Thymus (tissue), 11 donors: Measurements from ENCODE around the gene TRPV3. TPM values are rescaled to one million over a fixed set of nuclear protein-coding genes. Genes with fewer than 3 reads are reported as not detected.

Experiments
- DNase-seq, 9 donors: peaks; one replicate each; pipeline ENCODE4 v3.0.0-alpha.2; 2013; ENCODE audit warnings: low spot score in 9 of 9, low read depth in 6 of 9, missing footprints in 1 of 9
- H3K27ac ChIP-seq, 2 donors: one replicate each; pipeline ENCODE4 v1.5.1; 2013; ENCODE audit warnings: control low read depth in 1 of 2, low read depth in 1 of 2, low read length in 1 of 2, mild to moderate bottlenecking in 1 of 2, moderate library complexity in 1 of 2
- H3K27me3 ChIP-seq, 2 donors: one replicate each; pipeline ENCODE4 v1.5.1; 2013; ENCODE audit warnings: low read length in 1 of 2; ENCODE audit not compliant: control insufficient read depth in 2 of 2, insufficient read depth in 1 of 2
- H3K36me3 ChIP-seq, 2 donors: one replicate each; pipeline ENCODE4 v1.5.1; 2013; ENCODE audit warnings: low read length in 1 of 2, mild to moderate bottlenecking in 1 of 2, moderate library complexity in 1 of 2; ENCODE audit not compliant: control insufficient read depth in 2 of 2, insufficient read depth in 2 of 2
- H3K4me1 ChIP-seq, 2 donors: one replicate each; pipeline ENCODE4 v1.5.1; 2013; ENCODE audit warnings: low read length in 2 of 2; ENCODE audit not compliant: control insufficient read depth in 2 of 2, insufficient read depth in 2 of 2
- H3K4me3 ChIP-seq, 2 donors: one replicate each; pipeline ENCODE4 v1.5.1; 2013; ENCODE audit warnings: low read length in 2 of 2, control low read depth in 1 of 2, mild to moderate bottlenecking in 1 of 2
- H3K9me3 ChIP-seq, 2 donors: one replicate each; pipeline ENCODE4 v1.5.1; 2013; ENCODE audit warnings: low read length in 1 of 2, mild to moderate bottlenecking in 1 of 2; ENCODE audit not compliant: control insufficient read depth in 2 of 2, insufficient read depth in 1 of 2
- whole genome bisulfite sequencing: extraction: QIAGEN DNeasy Blood & Tissue Kit; methylation state at CpG from one replicate; pipeline ENCODE4 v1.1.7; 2013; 5-methylcytosine and 5-hydroxymethylcytosine counted together
- polyA plus RNA-seq: library from polyadenylated mRNA; stranded (reverse); fragments of 200-250 nt; gene quantifications from one replicate; pipeline ENCODE4 v1.2.3, GENCODE V29; 2013
- total RNA-seq: library from RNA; stranded (reverse); fragments of 120-200 nt; gene quantifications from one replicate; pipeline ENCODE4 v1.2.4, GENCODE V29; 2013
- donor health status: healthy.

The TRPV3 gene
- total and polyA plus RNA-seq, 2 donors, result 0.38 to 0.98 TPM

DNA sequence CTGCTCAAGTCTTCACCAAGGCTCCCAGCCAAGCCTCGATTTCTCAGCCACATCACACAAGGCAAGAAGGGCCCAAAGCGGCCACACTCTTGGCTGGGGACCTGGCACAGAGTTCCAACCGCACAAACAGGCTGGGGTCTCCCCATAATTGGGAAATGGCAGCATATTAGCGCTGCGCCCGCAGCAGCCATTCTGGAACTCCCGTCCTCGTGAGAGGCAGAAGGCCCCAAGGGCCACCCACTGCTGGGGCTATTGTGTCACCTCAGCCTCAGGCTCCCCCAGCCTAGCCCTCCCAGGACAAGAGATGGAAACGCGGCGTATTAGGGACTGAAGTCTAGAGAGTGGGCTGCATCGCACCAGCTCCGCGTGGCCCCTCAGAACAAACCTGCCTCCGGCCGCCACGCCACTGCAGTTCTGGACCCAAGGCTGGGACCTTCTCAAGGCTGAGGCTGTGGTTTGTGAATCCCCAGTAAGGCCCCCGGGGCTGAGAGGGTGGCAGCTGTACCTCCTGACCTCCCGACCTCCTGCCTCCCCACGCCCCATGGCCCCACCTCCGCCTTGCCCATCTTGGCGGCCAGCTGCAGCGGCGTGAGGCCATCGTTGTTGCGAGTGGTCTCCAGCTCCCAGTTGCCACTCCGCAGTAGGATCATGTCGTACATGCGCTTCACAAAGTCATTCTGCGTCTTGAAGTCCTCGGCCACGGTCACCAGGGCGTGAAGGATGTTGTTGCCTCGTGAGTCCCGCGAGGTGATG, 25.3 kb downstream of the TRPV3 start:
- Histone ChIP-seq H3K27me3 (peaks cover 0 to 23% of the 10 kb centered on the region in 2 donors), H3K4me3 (no peak overlapping the region), H3K9me3 (no peaks in the 10 kb centered on the region), H3K27ac (no peak overlapping the region), H3K4me1 (peaks cover 0 to 3% of the 10 kb centered on the region in 2 donors), H3K36me3 (no peaks in the 10 kb centered on the region)
- DNase-seq, result no peak
- 92% methylated on average over 36 of the region's 36 CpGs for WGBS

DNA sequence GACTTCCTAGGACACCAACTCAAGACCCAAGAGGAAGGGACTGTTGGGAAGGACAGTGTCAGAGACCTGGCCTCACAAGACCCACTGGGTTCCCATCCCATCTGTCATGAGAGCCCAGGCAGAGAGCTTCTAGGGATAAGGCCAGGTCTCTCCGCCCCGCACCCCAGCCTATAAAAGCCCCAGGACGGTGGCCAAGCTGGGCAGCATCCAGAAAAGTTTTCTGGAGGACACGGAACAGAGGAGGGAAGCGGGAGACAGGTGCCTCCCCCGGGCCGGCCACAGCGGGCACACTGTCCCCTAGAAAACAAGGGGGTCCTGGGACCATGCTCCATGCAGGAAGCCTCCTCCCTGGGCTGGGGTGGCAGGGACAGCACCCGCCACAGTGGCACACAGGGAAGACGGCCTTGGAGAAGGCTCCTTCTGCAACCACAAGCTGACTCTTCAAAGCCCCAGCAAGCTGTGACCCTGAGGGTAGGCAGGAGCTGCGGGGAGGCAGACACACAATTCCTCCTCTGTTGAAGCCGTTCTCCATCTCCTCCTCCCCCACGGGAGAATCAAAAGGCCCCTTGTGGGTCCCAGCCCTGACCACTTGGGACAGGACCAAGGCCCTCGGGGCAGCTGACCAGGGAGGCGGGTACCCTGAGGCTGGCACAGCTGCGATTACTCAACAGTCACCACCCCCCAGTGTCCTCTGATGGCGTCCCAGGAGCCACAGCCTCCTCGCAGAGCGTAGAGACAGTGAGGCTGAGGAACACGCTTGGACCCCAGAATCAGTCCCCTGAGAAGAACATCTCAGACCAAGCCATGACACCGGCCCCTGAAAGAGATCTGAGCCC, 26.1 kb downstream of the TRPV3 start:
- H3K9me3 ChIP-seq, result no peaks in the 10 kb centered on the region
- H3K36me3 ChIP-seq, result no peaks in the 10 kb centered on the region
- 95% methylated on average over 21 of the region's 21 CpGs for WGBS
- H3K4me3 ChIP-seq, result no peak overlapping the region
- peaks cover 0 to 3% of the 10 kb centered on the region in 2 donors for H3K4me1 ChIP-seq
- H3K27me3 ChIP-seq, result peaks cover 0 to 23% of the 10 kb centered on the region in 2 donors
- DNase-seq, result no peak
- H3K27ac ChIP-seq, result no peak overlapping the region

- no peak for DNase-seq
- Histone ChIP-seq H3K9me3 (no peaks in the 10 kb centered on the region), H3K27me3 (peaks cover 0 to 14% of the 10 kb centered on the region in 2 donors), H3K36me3 (no peaks in the 10 kb centered on the region), H3K27ac (no peak overlapping the region), H3K4me3 (no peak overlapping the region), H3K4me1 (no peaks in the 10 kb centered on the region)
- 86% methylated on average over 32 of the region's 32 CpGs for WGBS
Measured at GRCh38 chr17:3529817-3530741, 27.5 kb downstream of the TRPV3 start.

- no peak for DNase-seq
- WGBS, result 77% methylated on average over 11 of the region's 11 CpGs
- H3K9me3 ChIP-seq, result no peaks in the 10 kb centered on the region
- H3K4me1 ChIP-seq, result no peaks in the 10 kb centered on the region
- H3K27me3 ChIP-seq, result peaks cover 0 to 11% of the 10 kb centered on the region in 2 donors
- H3K36me3 ChIP-seq, result no peaks in the 10 kb centered on the region
- H3K27ac ChIP-seq, result no peak overlapping the region
- no peak overlapping the region for H3K4me3 ChIP-seq
Measured at GRCh38 chr17:3528880-3529511, 28.6 kb downstream of the TRPV3 start.

DNA sequence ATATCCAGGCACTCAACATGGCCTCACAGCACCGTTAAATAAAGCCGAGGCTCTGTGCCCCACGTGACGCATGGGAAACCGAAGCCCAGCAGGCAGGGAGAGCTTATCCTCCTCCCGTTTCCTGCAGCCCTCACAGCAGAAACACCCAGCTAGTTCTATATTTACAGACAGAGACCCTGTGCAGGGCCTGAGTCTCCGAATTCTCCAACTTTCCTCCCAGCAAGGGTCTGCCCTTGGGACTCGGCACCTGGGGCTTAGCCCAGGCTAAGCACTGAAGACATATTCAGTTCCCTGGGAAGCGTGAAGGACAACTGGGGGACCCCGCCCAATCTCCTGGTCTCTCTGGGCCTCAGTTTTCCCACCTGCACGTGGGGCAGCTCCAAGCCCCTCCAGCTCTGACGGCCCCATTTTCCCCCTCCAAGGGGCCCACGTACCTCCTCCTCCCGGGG, 29.2 kb downstream of the TRPV3 start:
- 83% methylated on average over 14 of the region's 14 CpGs for WGBS
- Histone ChIP-seq H3K4me3 (no peak overlapping the region), H3K4me1 (no peaks in the 10 kb centered on the region), H3K9me3 (no peaks in the 10 kb centered on the region), H3K27ac (no peak overlapping the region), H3K27me3 (peaks cover 0 to 11% of the 10 kb centered on the region in 2 donors), H3K36me3 (no peaks in the 10 kb centered on the region)
- DNase-seq, result no peak

GRCh38 chr17:3527896-3528295, 29.7 kb downstream of the TRPV3 start:
- peaks cover 0 to 11% of the 10 kb centered on the region in 2 donors for H3K27me3 ChIP-seq
- H3K27ac ChIP-seq, result no peak overlapping the region
- 96% methylated on average over 8 of the region's 8 CpGs for WGBS

DNA sequence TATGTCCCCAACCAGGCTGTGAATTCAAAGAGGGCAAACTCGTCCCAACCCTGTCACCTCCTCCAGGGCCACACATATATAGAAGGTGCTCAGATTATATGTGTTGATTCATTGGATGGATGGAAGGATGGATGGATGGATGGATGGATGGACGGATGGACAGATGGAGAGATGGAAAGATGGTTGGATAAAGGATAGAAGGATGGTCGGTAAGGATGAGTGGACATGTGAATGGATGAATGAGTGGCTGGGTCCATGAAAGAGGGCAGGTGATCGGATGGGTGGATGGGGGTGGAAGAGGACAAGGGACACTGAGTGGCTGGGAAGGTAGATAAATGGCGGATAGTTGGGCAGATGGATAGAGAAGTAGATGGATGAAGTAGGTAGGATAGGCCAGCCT, 30.1 kb downstream of the TRPV3 start:
- WGBS, result 97% methylated on average over 5 of the region's 5 CpGs
- H3K4me1 ChIP-seq, result no peaks in the 10 kb centered on the region
- H3K36me3 ChIP-seq, result no peaks in the 10 kb centered on the region
- H3K4me3 ChIP-seq, result no peak overlapping the region
- no peak for DNase-seq
- H3K27ac ChIP-seq, result no peak overlapping the region
- H3K27me3 ChIP-seq, result peaks cover 0 to 9% of the 10 kb centered on the region in 2 donors
- H3K9me3 ChIP-seq, result no peaks in the 10 kb centered on the region

More at GRCh38 chr17:3527896-3528295, 29.7 kb downstream of the TRPV3 start:
- H3K36me3 ChIP-seq, result no peaks in the 10 kb centered on the region
- no peaks in the 10 kb centered on the region for H3K9me3 ChIP-seq
- no peaks in the 10 kb centered on the region for H3K4me1 ChIP-seq
- DNase-seq, result no peak
- H3K4me3 ChIP-seq, result no peak overlapping the region

DNA sequence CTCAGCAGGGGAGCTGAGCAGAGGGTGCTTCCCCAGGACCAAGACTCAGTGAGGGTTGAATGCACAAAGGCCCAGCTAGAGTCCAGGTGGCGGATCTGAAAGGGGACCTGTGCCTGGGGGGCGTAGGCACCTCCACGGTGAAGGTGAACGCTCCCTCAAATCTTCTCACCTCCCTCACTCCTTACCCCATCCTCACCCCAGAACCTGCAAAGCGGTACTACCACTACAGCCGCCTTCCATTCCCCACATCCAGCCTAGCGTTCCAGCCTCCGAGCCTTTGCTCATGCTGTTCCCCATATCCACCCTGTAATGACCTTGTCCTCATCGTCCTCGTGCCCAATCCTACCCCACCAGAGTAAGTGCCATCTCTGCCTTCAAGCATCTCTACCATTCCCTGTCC, 30.6 kb downstream of the TRPV3 start:
- H3K27ac ChIP-seq, result no peak overlapping the region
- no peaks in the 10 kb centered on the region for H3K4me1 ChIP-seq
- DNase-seq, result no peak
- WGBS, result 90% methylated on average over 10 of the region's 10 CpGs
- H3K36me3 ChIP-seq, result no peaks in the 10 kb centered on the region
- H3K9me3 ChIP-seq, result no peaks in the 10 kb centered on the region
- no peak overlapping the region for H3K4me3 ChIP-seq
- H3K27me3 ChIP-seq, result peaks cover 0 to 6% of the 10 kb centered on the region in 2 donors
